Colonic mucosa (tissue), 4 donors: ENCODE data around the gene MRPL46. TPM values are rescaled to one million over a fixed set of nuclear protein-coding genes. Genes with fewer than 3 reads are reported as not detected.
"Not testable (repeated sequence)": the region's sequence is repeated elsewhere in the genome, so short reads cannot be mapped to it uniquely, and the experiment has no call there.

Experiments
- DNase-seq: peaks from one replicate; pipeline ENCODE4 v3.0.0-alpha.2; 2020
- H3K27ac ChIP-seq: fragments of 200-600 bp; one replicate; pipeline ENCODE4 v1.8.0; 2021
- H3K27me3 ChIP-seq: fragments of 200-600 bp; one replicate; pipeline ENCODE4 v1.8.0; 2021
- H3K36me3 ChIP-seq: fragments of 200-600 bp; one replicate; pipeline ENCODE4 v1.8.0; 2021
- H3K4me1 ChIP-seq: fragments of 200-600 bp; one replicate; pipeline ENCODE4 v1.8.0; 2021; ENCODE audit warnings: mild to moderate bottlenecking
- H3K4me3 ChIP-seq: fragments of 200-600 bp; one replicate; pipeline ENCODE4 v1.8.0; 2021
- H3K9ac ChIP-seq, 2 donors: one replicate each; pipeline ENCODE4 v1.7.0; 2013; ENCODE audit warnings: control low read depth in 2 of 2, low read depth in 2 of 2, low read length in 2 of 2
- H3K9me3 ChIP-seq: fragments of 200-600 bp; one replicate; pipeline ENCODE4 v1.8.0; 2021
- CTCF ChIP-seq: fragments of 200-600 bp; IDR thresholded peaks from one replicate; pipeline ENCODE4 v1.8.0; 2022; ENCODE audit warnings: antibody characterized with exemption, mild to moderate bottlenecking
- intact Hi-C: fragments of 100-400 bp; cut with DNase I; formaldehyde crosslinking; loops from one replicate; pipeline ENCODE4 v1.14.1; 2022
- total RNA-seq, 2 donors: library from RNA; stranded (reverse); fragmentation: NEBNext Ultra II Directional in 1 of 2; extraction: Animal tissue kit (Norgen Biotek cat#: 25700) in 1 of 2; gene quantifications; one replicate each; pipeline ENCODE4 v1.2.1, GENCODE V29; 2021
- donor health status: healthy.
- donor health status: DM: no; HTN: no; CAD: no.
- donor health status: DM: no; HTN: no; CAD: no.

The MRPL46 gene
- total RNA-seq, 2 donors from 2014 or later = 20.6 to 40.6 TPM

GRCh38 chr15:88479169-88479568 lies 12.0 kb upstream of the MRPL46 start:
- no peaks in the 10 kb centered on the region for H3K36me3 ChIP-seq
- TF ChIP-seq CTCF = no peak
- intact Hi-C loops = loop anchor here (5.0 to 10.0 kb wide), 2 partner anchors 133 to 356 kb away; no protein-coding TSS in a partner anchor

GRCh38 chr15:88477904-88478303 lies 10.7 kb upstream of the MRPL46 start:
- intact Hi-C loops = loop anchor here (5.0 to 10.0 kb wide), 2 partner anchors 134 to 357 kb away; no protein-coding TSS in a partner anchor
- Histone ChIP-seq H3K4me1 (no peaks in the 10 kb centered on the region), H3K36me3 (peaks cover 5% of the 10 kb centered on the region), H3K27me3 (no peaks in the 10 kb centered on the region), H3K9ac (no peak overlapping the region), H3K9me3 (no peaks in the 10 kb centered on the region), H3K4me3 (no peak overlapping the region), H3K27ac (no peak overlapping the region)
- TF ChIP-seq CTCF = no peak
- no peak for DNase-seq

More at GRCh38 chr15:88479169-88479568, 12.0 kb upstream of the MRPL46 start:
- no peaks in the 10 kb centered on the region for H3K4me1 ChIP-seq
- H3K27ac ChIP-seq = no peak overlapping the region
- no peak overlapping the region for H3K4me3 ChIP-seq
- H3K9me3 ChIP-seq = no peaks in the 10 kb centered on the region
- H3K9ac ChIP-seq = no peak overlapping the region
- H3K27me3 ChIP-seq = no peaks in the 10 kb centered on the region
- no peak for DNase-seq

- Histone ChIP-seq H3K9ac (no peak overlapping the region), H3K4me3 (no peak overlapping the region), H3K36me3 (peaks cover 5% of the 10 kb centered on the region), H3K27me3 (no peaks in the 10 kb centered on the region), H3K27ac (no peak overlapping the region), H3K9me3 (no peaks in the 10 kb centered on the region), H3K4me1 (no peaks in the 10 kb centered on the region)
- intact Hi-C loops = loop anchor here (5.0 to 10.0 kb wide), 2 partner anchors 135 to 358 kb away; no protein-coding TSS in a partner anchor
- TF ChIP-seq CTCF = no peak
- DNase-seq = no peak
Measured at GRCh38 chr15:88477126-88477525, 9.9 kb upstream of the MRPL46 start.

- TF ChIP-seq CTCF = peak; percentile 33
- Histone ChIP-seq H3K27ac (no peak overlapping the region), H3K9me3 (no peaks in the 10 kb centered on the region), H3K4me3 (no peak overlapping the region), H3K9ac (no peak overlapping the region), H3K4me1 (no peaks in the 10 kb centered on the region), H3K36me3 (peaks cover 5% of the 10 kb centered on the region), H3K27me3 (no peaks in the 10 kb centered on the region)
- intact Hi-C loops = loop anchor here (5.0 to 10.0 kb wide), 2 partner anchors 136 to 358 kb away; no protein-coding TSS in a partner anchor
- peak; percentile 23 for DNase-seq
Measured at GRCh38 chr15:88476635-88477060, 9.5 kb upstream of the MRPL46 start.

- H3K27ac ChIP-seq, H3K9ac ChIP-seq, DNase-seq, H3K4me1 ChIP-seq, H3K36me3 ChIP-seq, H3K27me3 ChIP-seq, H3K9me3 ChIP-seq, H3K4me3 ChIP-seq: not testable (repeated sequence)
- intact Hi-C loops = loop anchor here (10.0 kb wide), 1 partner anchor 361 kb away; no protein-coding TSS in a partner anchor
Measured at GRCh38 chr15:88473661-88474293, 6.6 kb upstream of the MRPL46 start.

GRCh38 chr15:88472225-88472624 lies 5.0 kb upstream of the MRPL46 start:
- intact Hi-C loops = loop anchor here (10.0 kb wide), 1 partner anchor 363 kb away; no protein-coding TSS in a partner anchor
- peaks cover 5% of the 10 kb centered on the region for H3K36me3 ChIP-seq
- TF ChIP-seq CTCF = no peak

More at GRCh38 chr15:88472225-88472624, 5.0 kb upstream of the MRPL46 start:
- H3K9me3 ChIP-seq = no peaks in the 10 kb centered on the region
- no peak overlapping the region for H3K4me3 ChIP-seq
- no peaks in the 10 kb centered on the region for H3K4me1 ChIP-seq
- no peak overlapping the region for H3K27ac ChIP-seq
- no peaks in the 10 kb centered on the region for H3K27me3 ChIP-seq
- H3K9ac ChIP-seq = no peak overlapping the region
- DNase-seq = no peak
